ENCODE measurements around the gene PDLIM4.

PDLIM4 gene

DNA sequence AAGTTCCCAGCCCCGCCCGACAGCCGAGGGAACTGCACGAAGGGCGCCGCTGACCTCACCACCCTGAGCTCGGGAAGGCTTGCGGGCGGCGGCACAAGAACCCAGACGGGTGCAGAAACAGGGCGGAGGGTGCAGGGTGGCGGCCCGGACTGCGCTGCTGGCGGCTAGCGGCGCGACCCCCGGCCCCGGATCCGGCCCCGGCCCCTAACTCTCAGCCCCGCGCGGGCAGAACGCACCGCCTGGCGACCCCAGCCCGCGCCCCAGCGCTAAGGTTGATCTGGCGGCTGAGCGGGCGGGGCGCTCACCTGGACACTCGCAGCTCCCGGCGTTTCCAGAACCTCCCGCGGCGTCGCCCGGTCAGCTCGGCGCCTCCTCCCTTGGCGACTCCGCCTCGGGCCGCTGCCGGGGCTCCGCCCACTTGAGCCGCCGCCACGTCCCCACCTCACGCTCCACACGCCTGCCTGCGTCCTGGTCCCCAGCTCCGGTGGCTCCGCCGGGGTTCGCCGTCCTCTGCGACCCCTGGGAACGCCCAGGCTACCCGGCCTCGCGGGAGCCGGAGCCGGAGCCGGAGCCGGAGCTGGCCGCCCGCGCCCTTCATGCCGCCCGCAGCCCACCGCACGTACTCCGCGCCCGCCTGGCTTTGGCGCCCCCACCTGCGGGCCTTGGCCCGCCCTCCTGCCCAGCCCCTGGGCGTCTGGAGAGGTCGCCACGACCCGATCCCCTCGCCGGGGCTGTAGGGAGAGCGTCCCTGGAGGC is 29.8 kb upstream of the PDLIM4 start, which contains the start of gene P4HA2:
Gene P4HA2 (minus strand): TSS at position 369 of the 756 bp plus-strand sequence. CDS start 9,227 bp downstream, outside the sequence.
- DNase-seq (ENCODE audit: low read depth), result peak; percentile 19

GRCh38 chr5:132228241-132229035 is 29.1 kb upstream of the PDLIM4 start:
- no peak for DNase-seq (ENCODE audit: low read depth)

DNA sequence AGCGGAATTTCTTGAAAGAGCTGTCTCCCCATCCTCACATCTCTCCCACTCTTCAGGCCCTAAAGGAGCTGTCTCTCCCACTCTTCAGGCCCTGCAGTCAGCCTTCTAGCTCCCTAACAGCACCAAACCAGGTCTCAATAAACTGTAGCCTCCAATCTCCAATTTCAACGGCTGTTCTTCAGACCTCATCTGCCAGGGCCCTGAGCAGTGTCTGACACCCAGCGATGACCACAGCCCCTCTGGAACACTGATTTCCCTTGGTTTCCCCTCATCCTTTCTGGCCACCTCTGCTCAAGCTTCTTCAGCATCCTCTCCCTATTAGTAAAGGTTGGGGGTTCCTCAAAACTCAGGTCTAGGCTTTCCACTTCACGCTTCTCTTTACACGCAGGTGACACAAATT is 28.3 kb upstream of the PDLIM4 start:
- DNase-seq (ENCODE audit: low read depth), result no peak

- DNase-seq (ENCODE audit: low read depth), result no peak
These were observed 26.6 kb upstream of the PDLIM4 start for GRCh38 chr5:132230871-132231270.

DNA sequence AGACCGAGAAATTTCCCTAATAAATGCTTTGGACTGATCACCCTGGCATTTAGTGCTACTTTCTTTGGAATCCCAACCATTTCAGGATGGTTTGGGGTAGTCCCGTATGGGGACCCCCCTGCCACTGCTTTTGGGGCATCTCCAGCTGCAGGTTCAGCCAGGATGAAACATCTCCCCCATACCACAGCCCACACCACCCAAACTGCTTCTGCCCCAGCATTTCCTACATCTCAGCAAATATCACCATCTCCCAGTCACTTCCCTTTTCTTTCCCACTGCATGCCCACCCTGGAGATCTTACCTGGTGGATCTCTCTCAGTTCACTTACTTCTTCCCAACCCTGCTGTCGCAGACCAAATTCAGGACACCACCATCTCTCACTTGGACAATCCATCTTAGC is 25.0 kb upstream of the PDLIM4 start:
- no peak for DNase-seq (ENCODE audit: low read depth)

- DNase-seq (ENCODE audit: low read depth), result no peak
These were observed 24.4 kb upstream of the PDLIM4 start for GRCh38 chr5:132233081-132233480.

DNA sequence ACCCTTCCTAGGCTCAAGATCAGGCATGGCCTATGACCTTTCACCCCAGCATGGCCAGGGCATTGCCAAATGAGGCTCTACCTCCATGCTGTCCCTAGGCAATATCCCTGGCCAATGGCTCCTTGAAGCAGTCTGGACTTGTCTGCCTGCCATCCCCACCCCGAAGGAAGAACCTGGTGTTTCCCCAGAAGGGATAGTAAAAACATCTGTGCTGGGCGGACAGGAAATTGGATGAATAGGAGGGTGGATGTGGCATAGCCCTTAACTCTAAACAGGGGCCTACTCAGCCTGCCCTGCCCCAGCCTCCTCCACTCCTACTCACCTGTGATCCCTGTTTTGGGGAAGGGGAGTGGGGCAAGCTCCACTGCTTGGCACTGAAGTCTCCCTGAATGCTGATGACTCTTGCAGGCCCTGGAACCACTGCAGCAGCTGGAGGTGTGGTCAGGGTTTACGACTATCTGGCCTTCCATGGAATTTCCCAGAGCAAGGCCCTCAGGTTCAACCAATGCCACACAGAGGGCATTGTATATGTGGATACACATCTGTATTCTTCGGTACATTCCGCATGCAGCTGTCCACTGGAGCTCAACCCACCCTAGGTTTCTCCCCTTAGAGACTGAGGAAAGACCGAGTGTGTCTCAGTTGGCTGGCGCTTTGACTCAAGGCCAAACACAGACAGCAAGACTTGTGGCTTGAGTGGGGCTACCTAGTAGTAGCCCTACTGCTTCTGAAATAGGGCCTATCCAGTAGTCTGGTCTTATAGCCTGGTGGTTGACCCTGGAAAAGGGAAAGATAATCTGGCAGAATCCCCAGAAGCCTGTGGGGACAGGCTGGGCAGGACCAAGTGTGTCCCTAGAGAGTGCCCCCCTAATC is 23.4 kb upstream of the PDLIM4 start:
- no peak for DNase-seq (ENCODE audit: low read depth)

GRCh38 chr5:132234684-132235062 is 22.8 kb upstream of the PDLIM4 start:
- DNase-seq (ENCODE audit: low read depth), result no peak

- no peak for DNase-seq (ENCODE audit: low read depth)
These were observed 22.2 kb upstream of the PDLIM4 start for GRCh38 chr5:132235340-132235739.

DNA sequence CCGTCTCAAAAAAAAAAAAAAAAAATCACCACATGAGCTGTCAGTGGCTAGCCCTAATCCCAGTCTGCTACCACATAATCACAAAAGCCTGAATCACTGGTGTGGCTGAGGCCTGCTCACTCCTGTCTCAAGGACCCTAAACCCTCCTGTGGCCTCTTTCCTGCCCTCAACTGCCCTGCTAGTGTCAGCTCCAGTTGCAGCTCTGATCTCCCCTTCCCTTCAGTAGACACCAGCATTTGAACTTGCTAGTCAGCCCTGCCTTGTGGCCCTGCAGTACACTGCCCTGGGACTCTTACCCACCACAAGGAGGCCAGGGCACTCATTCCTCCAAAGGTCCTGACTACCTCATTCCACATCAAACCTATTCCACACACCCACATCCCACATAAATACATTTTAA is 20.4 kb upstream of the PDLIM4 start:
- no peak for DNase-seq (ENCODE audit: low read depth)

DNA sequence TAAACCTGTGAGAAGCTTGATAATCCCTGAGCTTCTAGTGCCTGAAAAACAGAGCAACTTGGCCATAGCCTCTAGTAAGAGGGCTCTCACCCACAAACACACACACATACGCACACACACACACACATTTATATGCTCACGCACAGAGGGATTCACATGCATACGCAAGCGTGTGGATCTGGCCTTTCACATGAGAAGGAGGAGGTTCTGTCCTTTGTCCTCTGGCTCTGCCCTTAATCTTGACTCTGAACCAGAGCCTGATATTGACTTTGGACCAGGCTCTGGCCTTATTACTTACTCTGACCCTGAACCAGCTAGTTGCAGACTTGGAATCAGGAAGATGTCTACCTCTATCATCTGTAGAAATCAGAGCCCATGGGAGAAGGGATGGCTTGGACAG is 19.8 kb upstream of the PDLIM4 start:
- DNase-seq (ENCODE audit: low read depth), result no peak

DNA sequence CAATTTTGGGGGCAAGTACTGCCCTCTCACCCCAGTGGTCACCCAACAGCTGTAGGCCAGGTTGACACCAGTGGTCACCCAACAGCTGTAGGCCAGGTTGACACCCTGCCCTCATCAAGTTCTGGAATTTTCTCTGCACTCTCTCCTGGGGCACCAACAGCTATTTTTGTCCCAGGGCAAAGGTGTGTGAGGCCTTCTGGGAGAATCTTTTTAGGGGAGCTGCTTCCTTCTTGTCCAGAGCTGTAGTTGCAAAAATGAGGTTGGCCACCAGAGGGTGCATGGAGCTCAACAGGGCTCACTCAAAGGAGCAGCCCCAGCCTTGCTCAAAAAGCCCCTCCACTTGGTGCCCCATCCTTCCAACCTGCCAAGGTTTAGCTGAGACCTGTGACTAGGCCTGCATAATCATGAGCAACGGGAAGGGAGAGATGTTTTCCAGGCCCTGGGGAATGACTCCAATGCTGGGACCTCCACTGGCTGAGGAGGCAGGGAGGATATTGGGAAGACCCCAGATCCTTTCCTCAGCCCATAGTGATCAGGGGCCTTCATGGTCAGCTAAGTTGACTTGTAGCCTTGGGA is 19.2 kb upstream of the PDLIM4 start:
- peak; percentile 45 for DNase-seq (ENCODE audit: low read depth)

GRCh38 chr5:132238901-132239500 is 18.5 kb upstream of the PDLIM4 start:
- DNase-seq (ENCODE audit: low read depth), result no peak

DNA sequence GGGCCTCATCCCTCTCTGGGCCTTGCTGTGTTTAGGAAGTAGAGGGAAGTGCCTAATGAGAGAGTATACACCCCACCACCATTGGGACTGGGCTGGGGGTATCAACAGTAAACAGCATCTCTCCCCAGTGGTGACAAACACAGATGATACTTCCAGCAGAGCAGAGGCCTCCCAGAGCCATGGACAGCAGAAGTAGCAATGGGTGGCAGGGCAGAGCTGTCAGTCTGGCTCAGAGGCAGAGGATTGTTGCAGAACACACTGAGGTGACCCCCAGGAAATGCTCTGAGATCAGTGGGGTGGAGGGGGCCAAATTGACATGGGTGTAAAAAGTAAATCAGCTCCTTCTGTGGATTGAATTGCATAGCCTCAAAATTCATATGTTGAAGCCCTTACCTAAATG is 17.7 kb upstream of the PDLIM4 start:
- no peak for DNase-seq (ENCODE audit: low read depth)

DNA sequence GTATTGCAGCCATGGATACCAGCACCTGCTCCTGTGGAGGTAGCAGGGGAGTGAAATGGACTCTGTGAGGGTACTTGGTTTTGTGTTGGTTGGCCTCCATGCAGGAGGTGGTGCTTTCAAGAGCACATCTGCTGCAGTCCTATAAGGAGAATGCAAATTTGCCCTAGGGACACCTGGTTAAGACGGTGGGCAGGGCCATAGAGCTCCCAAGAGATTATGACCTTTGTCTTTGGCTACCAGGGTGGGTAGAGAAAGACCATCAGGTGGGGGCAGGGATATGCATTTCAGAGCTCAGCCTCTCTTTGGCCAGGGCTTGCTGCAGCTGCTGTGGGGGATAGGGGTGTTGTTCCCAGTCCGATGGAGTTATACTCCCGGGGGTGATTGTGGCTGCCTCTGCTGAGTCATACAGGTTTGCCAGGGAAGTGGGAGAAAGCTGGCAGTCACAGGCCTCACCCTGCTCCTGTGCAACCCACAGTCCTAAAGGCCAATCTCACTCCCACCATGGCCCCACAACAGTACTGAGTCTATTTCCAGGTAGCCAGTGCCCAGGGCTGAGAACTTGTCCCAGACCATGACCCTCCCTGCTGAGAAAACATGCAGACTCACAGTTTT is 14.0 kb upstream of the PDLIM4 start:
- DNase-seq (ENCODE audit: low read depth), result no peak

DNA sequence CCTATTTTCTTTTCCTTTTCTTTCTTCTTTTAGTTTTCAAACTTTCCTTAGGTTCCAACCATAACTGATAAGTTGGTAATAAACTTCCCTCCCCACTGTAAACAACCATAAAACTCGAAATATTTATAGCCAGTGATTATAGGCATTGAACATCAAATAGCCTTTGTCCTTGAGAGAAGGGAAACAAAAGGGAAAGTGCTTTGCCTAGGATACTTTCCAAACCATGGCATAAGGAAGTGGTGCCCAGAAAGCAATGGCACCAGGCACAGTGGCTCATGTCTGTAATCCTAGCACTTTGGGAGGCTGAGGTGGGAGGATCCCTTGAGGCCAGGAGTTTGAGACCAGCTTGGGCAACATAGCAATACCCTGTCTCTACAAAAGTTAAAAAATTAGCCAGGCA is 11.9 kb upstream of the PDLIM4 start:
- DNase-seq (ENCODE audit: low read depth), result no peak

DNA sequence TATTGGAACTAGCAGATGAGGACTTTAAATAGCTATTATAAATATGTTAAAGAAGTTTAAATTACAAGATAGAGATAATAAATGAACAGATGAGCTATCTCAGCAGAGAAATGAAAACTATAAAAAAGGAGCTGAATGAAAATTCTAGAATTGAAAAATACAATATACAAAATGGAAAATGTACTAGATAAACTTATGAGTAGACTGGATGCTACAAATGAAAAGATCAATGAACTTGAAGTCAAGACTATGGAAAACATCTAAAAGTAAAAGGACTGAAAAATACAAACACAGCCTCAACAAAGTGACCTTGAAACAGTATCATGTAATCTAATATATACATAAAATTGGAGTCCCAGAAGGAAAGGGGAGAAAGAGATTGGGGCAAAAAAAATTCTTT is 10.7 kb upstream of the PDLIM4 start:
- no peak for DNase-seq (ENCODE audit: low read depth)

GRCh38 chr5:132250547-132250946 is 6.9 kb upstream of the PDLIM4 start:
- DNase-seq (ENCODE audit: low read depth), result no peak

DNA sequence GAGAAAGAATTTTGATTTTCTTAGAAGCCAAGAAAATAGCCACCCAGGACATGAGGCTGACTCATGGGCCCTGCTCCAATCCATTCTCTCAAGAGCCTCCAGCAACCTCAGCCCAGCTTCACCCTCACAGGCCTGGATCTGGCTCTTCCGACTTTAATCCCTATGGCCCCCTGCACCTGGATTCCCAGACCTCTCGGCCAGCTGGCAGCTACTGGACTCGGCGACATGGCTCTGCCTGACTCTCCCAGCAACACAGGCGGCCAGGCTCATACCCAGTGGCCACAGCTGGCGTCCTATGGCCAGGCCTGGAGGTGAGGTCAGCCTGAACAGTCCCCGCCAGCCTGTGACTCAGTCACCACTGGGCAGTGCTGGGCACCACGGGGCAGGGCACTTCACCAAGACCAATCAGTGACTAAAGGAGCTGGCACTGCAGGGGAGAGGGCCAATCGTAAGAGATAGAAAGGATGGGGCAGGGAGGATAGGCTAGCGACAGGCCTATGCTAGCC is 6.2 kb upstream of the PDLIM4 start:
- no peak for DNase-seq (ENCODE audit: low read depth)

- DNase-seq (ENCODE audit: low read depth), result no peak
These were observed 4.5 kb upstream of the PDLIM4 start for GRCh38 chr5:132253008-132253441.

All from activated T-helper 9 cell treated with anti-CD3 and anti-CD28 coated beads, Interleukin-2, amount 50 U/mL, for 16 hours (primary cell).